Nephron progenitor cell (in vitro differentiated cells): ENCODE data around the gene LILRB2.

Source experiments
- DNase-seq: peaks from one replicate; pipeline ENCODE4 v3.0.0; 2021
- H3K27ac Mint-ChIP-seq: 2 replicates; pipeline ENCODE4 v1.8.0; 2021; ENCODE audit warnings: mild to moderate bottlenecking, moderate library complexity, mixed read lengths
- H3K27me3 Mint-ChIP-seq: 2 replicates; pipeline ENCODE4 v1.8.0; 2021; ENCODE audit warnings: mild to moderate bottlenecking, low read depth, mixed read lengths; ENCODE audit not compliant: poor library complexity
- H3K36me3 Mint-ChIP-seq: 2 replicates; pipeline ENCODE4 v1.8.0; 2021; ENCODE audit warnings: low read depth, mixed read lengths
- H3K4me1 Mint-ChIP-seq: 2 replicates; pipeline ENCODE4 v1.8.0; 2021; ENCODE audit warnings: mixed read lengths
- H3K4me3 Mint-ChIP-seq: 2 replicates; pipeline ENCODE4 v1.8.0; 2021; ENCODE audit warnings: mild to moderate bottlenecking, moderate library complexity, mixed read lengths
- H3K9me3 Mint-ChIP-seq: 2 replicates; pipeline ENCODE4 v1.8.0; 2021; ENCODE audit warnings: mild to moderate bottlenecking, moderate library complexity, mixed read lengths
- TF ChIP-seq, protein P1 (sequence below): fragments of 200-600 bp; sonication (generic); IDR thresholded peaks from 2 replicates; pipeline ENCODE4 v1.5.0; 2021; ENCODE audit warnings: antibody characterized with exemption

Gene LILRB2

DNA sequence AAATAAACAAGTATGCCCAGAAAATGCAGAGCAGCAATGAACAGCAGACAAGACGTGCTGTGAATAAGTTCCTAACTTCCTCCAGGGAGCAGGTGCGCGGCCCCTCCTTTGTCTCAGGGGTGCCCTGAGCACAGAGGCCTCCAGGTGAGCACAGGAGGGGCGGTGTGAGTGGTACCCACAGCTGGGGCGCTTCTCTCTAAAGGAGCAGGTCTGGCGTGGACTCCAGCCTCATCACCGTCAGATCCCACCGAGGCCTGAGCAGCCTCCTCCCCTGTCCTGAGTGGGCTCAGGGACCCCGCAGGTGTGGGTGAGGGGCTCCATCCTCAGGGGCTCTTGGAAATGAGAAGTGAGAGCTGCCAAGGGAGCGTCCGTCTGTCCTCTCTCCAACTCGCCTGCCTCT, 28.9 kb upstream of the LILRB2 start:
- H3K27me3 Mint-ChIP-seq: peaks cover 15% of the 10 kb centered on the region
- peaks cover 55% of the 10 kb centered on the region for H3K9me3 Mint-ChIP-seq
- DNase-seq: no peak
- no peaks in the 10 kb centered on the region for H3K4me1 Mint-ChIP-seq
- H3K27ac Mint-ChIP-seq: no peak overlapping the region
- no peaks in the 10 kb centered on the region for H3K36me3 Mint-ChIP-seq
- no peak overlapping the region for H3K4me3 Mint-ChIP-seq
- TF ChIP-seq, protein P1, sequence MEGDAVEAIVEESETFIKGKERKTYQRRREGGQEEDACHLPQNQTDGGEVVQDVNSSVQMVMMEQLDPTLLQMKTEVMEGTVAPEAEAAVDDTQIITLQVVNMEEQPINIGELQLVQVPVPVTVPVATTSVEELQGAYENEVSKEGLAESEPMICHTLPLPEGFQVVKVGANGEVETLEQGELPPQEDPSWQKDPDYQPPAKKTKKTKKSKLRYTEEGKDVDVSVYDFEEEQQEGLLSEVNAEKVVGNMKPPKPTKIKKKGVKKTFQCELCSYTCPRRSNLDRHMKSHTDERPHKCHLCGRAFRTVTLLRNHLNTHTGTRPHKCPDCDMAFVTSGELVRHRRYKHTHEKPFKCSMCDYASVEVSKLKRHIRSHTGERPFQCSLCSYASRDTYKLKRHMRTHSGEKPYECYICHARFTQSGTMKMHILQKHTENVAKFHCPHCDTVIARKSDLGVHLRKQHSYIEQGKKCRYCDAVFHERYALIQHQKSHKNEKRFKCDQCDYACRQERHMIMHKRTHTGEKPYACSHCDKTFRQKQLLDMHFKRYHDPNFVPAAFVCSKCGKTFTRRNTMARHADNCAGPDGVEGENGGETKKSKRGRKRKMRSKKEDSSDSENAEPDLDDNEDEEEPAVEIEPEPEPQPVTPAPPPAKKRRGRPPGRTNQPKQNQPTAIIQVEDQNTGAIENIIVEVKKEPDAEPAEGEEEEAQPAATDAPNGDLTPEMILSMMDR: no peak

DNA sequence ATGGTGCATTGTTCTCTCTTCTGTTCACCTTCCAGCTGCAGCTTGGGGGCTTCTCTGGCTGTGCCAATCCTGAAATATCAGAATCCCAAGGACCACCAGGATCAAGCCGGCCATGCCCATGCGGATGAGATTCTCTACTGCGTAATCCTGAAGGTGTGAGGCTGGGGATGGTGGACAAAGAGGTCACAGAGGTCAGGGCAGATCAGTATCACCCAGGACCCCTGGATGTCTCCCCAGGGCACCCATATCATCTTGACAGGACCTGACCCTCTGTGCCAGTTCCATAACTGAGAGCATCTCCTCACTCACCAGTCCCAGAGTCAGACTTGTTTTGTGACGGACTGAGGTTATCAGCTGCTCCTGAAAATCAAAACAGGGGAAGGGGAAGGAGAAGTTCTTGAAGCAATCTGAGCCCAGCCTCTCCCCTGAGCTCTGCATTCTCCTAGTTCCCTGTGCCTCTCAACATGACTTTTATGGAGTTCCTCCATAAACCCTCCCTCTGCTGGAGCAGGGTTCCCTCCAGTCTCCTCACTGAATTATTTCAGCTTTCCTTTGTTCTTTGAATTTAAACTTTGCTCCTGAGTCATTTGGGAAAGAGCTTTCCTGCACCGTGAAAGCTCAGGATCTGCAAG, 26.6 kb upstream of the LILRB2 start:
- Mint-ChIP-seq H3K27ac (no peak overlapping the region), H3K4me1 (no peaks in the 10 kb centered on the region)
- TF ChIP-seq, protein P1: no peak

DNA sequence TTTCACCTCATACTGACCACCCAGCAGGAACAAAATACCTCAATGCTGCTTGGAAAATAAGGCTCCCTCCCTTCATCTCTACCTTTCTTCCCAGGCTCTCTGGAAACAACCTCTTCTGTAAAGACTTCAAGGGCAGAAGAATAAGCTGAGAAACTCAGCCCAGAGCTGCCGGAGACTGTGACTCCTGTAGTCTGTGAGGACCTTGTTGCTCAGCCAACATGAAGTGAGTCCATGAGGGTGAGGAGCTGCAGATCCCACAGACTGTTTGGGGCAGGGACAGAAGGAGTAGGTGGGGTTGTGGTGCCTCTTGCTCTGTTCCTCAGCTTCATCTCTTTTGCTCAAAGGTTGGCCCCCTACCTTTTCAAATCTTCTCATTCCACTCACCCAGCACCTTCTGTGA, 24.2 kb upstream of the LILRB2 start:
- peaks cover 23% of the 10 kb centered on the region for H3K27me3 Mint-ChIP-seq
- TF ChIP-seq, protein P1: no peak
- peaks cover 47% of the 10 kb centered on the region for H3K9me3 Mint-ChIP-seq
- no peaks in the 10 kb centered on the region for H3K36me3 Mint-ChIP-seq
- no peak overlapping the region for H3K4me3 Mint-ChIP-seq
- no peak overlapping the region for H3K27ac Mint-ChIP-seq
- no peak for DNase-seq
- H3K4me1 Mint-ChIP-seq: no peaks in the 10 kb centered on the region

More for the DNA sequence above, 26.6 kb upstream of the LILRB2 start:
- H3K27me3 Mint-ChIP-seq: peaks cover 17% of the 10 kb centered on the region
- no peaks in the 10 kb centered on the region for H3K36me3 Mint-ChIP-seq
- no peak for DNase-seq
- peaks cover 49% of the 10 kb centered on the region for H3K9me3 Mint-ChIP-seq
- no peak overlapping the region for H3K4me3 Mint-ChIP-seq

DNA sequence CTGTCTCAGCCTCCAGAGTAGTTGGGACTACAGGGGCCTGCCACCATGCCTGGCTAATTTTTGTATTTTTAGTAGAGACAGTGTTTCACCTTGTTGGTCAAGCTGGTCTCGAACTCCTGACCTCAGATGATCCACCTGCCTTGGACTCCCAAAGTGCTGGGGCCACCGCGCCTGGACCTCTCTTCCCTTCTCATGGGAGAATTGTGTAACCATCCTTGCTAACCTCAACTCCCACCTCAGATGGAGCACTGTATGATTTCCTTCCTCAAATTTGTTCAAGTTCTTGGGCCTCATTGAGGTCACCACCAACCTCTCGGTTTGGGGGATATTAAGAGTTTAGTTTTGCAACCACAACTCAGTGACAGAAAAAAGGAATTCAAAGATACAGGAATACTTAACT, 21.3 kb upstream of the LILRB2 start:
- Mint-ChIP-seq H3K4me3 (no peak overlapping the region), H3K4me1 (no peaks in the 10 kb centered on the region), H3K9me3 (peaks cover 48% of the 10 kb centered on the region), H3K27me3 (peaks cover 34% of the 10 kb centered on the region), H3K36me3 (no peaks in the 10 kb centered on the region), H3K27ac (no peak overlapping the region)
- TF ChIP-seq, protein P1: no peak
- no peak for DNase-seq

DNA sequence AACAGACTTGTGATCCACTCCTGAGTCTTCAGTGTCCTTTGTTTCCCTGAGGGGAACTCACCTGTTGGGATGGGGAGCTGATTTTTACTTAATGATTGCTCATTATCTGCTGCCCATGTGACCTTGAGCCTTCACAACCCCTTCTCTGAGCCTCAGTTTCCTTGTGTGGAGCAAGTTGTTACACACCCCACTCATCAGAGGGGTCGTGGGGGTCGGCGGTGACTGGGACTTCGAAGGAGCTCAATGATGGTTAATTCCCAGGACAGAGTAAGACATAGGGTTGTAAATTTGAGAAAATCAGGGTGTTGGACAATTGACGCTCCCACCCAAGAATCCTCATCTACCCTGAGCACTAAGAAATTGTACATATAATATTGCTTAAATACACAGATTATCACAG, 18.6 kb upstream of the LILRB2 start:
- H3K4me3 Mint-ChIP-seq: no peak overlapping the region
- no peak overlapping the region for H3K27ac Mint-ChIP-seq
- TF ChIP-seq, protein P1: no peak
- DNase-seq: no peak
- H3K27me3 Mint-ChIP-seq: peaks cover 32% of the 10 kb centered on the region
- H3K4me1 Mint-ChIP-seq: no peaks in the 10 kb centered on the region
- no peaks in the 10 kb centered on the region for H3K36me3 Mint-ChIP-seq
- H3K9me3 Mint-ChIP-seq: peaks cover 31% of the 10 kb centered on the region

DNA sequence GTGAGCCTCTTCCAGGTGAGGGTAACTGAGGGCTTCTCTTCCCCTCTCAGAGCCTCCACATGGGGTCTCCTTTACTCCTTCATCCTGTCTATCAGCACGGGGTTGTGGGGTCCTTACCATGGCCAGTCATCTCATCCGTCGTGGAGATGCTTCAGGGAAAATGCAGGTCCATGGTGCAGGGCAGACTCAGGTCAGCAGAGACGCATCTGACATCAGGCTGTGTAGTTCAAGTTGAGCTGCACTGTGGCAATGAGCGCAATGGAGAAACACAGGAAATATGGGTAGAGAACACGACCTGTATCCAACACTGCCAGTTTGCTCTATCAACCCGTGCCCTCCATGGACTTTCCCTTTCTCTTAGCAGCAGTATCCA, 18.2 kb upstream of the LILRB2 start:
- H3K4me3 Mint-ChIP-seq: no peak overlapping the region
- H3K27me3 Mint-ChIP-seq: peaks cover 31% of the 10 kb centered on the region
- no peaks in the 10 kb centered on the region for H3K4me1 Mint-ChIP-seq
- H3K36me3 Mint-ChIP-seq: no peaks in the 10 kb centered on the region
- no peak for DNase-seq
- H3K9me3 Mint-ChIP-seq: peaks cover 30% of the 10 kb centered on the region
- H3K27ac Mint-ChIP-seq: no peak overlapping the region
- TF ChIP-seq, protein P1: no peak
